ENCODE results near the gene ZCCHC2.

DNA sequence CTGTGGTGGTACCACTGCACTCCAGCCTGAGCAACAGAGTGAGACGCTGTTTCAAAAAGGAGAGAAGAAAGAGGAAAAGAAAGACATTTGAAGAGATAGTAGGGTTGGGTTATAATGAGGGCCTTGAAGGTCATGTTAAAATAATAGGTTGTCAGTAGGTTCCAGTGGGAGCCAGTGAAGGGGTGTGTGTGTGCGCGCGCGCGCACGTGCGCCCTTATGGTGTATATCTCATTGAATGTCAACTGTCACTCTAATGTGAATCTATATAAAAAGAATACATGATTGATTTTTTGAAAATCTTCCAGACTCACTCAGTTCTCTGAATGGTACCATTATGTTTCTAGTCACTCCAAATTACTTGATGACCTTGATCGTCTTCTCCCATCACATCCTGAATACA lies 9.1 kb downstream of the ZCCHC2 start:
- no peak for TF ChIP-seq CTCF (IDR thresholded peaks at IDR 0.05; ENCODE audit: control extremely low read depth in 1 of 3, insufficient read depth in 1 of 3, low read depth in 1 of 3, low read length in 3 of 3)
- TF ChIP-seq USF2 (IDR thresholded peaks at IDR 0.05; ENCODE audit: low read length), result no peak
- no peak for TF ChIP-seq RFX5 (IDR thresholded peaks at IDR 0.05; ENCODE audit: borderline replicate concordance, low read depth, low read length)
- TF ChIP-seq ZNF274 (IDR thresholded peaks at IDR 0.05; ENCODE audit: borderline replicate concordance, extremely low read depth, low read length), result no peak
- no peak for TF ChIP-seq SP1 (IDR thresholded peaks at IDR 0.05; ENCODE audit: low read depth, low read length)
- no peak for TF ChIP-seq CHD2 (IDR thresholded peaks at IDR 0.05; ENCODE audit: low read length)
- no peak for TF ChIP-seq EP300 (IDR thresholded peaks at IDR 0.05; ENCODE audit: borderline replicate concordance in 1 of 2, low read depth in 2 of 2, low read length in 2 of 2)
- TF ChIP-seq POLR2A (IDR thresholded peaks at IDR 0.05; ENCODE audit: control extremely low read depth in 1 of 2, low read depth in 2 of 2, low read length in 2 of 2), result no peak
- no peak for TF ChIP-seq CBX5 (IDR thresholded peaks at IDR 0.05; ENCODE audit: low read depth, low read length)
